Activated CD4-positive, alpha-beta T cell treated with anti-CD3 and anti-CD28 coated beads for 36 hours (primary cell): Measurements from ENCODE around the gene EZR. TPM values are rescaled to one million over a fixed set of nuclear protein-coding genes. Genes with fewer than 3 reads are reported as not detected.

Experiments used
- ATAC-seq: fragments of 200-7000 bp; cut with Tn5 transposase; one replicate; pipeline ENCODE4 v1.10.0; 2021; ENCODE audit warnings: mild to moderate bottlenecking, moderate library complexity
- CTCF ChIA-PET: fragments of 350-600 bp; sonication (Branson Sonifier 250); formaldehyde crosslinking; loops from one replicate; lab custom pipeline; 2021; ENCODE audit warnings: antibody characterized with exemption; lab: Charles Lee
- POLR2A ChIA-PET: fragments of 350-600 bp; sonication (Branson Sonifier 250); formaldehyde crosslinking; loops from one replicate; lab custom pipeline; 2021; ENCODE audit warnings: antibody characterized with exemption, inconsistent platforms; lab: Charles Lee
- DNase-seq: peaks from one replicate; pipeline ENCODE4 v3.0.0-alpha.2; 2020
- H3K27ac Mint-ChIP-seq: one replicate; pipeline ENCODE4 v1.8.0; 2021; ENCODE audit warnings: mixed read lengths
- H3K27me3 Mint-ChIP-seq: one replicate; pipeline ENCODE4 v1.8.0; 2021; ENCODE audit warnings: mixed read lengths
- H3K36me3 Mint-ChIP-seq: one replicate; pipeline ENCODE4 v1.8.0; 2021; ENCODE audit warnings: low read depth, mixed read lengths
- H3K4me1 Mint-ChIP-seq: one replicate; pipeline ENCODE4 v1.8.0; 2021; ENCODE audit warnings: mixed read lengths
- H3K4me3 Mint-ChIP-seq: one replicate; pipeline ENCODE4 v1.8.0; 2021; ENCODE audit warnings: mild to moderate bottlenecking, moderate library complexity, mixed read lengths
- H3K9me3 Mint-ChIP-seq: one replicate; pipeline ENCODE4 v1.8.0; 2021; ENCODE audit warnings: low read depth, mixed read lengths
- intact Hi-C, 2 experiments: fragments of 100-400 bp; cut with DNase I in 1 of 2; cut with micrococcal nuclease in 1 of 2; formaldehyde crosslinking; loops; one replicate each; pipeline versions ENCODE4 v1.14.2 to v1.15.1; 2022 to 2024; cut with DNase I, micrococcal nuclease
- total RNA-seq, 2 experiments: library from RNA; stranded (reverse); gene quantifications; one replicate each; pipeline ENCODE4 v1.2.3, GENCODE V29; 2021

Gene EZR
- total RNA-seq, 2 experiments from 2014 or later, result 197 to 203 TPM

GRCh38 chr6:158783851-158784250 lies 35.3 kb downstream of the EZR start:
- CTCF ChIA-PET, result no interaction called here

DNA sequence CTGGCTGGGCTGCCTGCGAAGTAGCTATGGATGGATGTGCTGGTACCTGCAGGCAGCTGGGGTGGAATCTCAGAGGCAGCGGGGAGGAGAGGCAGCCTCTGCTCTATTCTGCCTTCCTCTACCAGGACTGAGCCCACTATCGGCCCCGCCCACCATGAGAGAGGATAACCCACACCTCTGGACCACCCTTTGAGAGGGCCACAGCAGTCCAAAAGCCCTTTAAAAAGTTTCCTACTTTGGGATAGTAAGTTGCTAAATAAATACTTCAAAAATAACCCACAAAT lies 36.1 kb downstream of the EZR start:
- intact Hi-C loops, result no loop called here
- H3K4me3 Mint-ChIP-seq, result no peak overlapping the region
- ChIA-PET CTCF (interaction anchor here (0.6 kb wide), 1 partner anchor 37 kb away, joined by 4 read pairs; no protein-coding TSS in a partner anchor), POLR2A (no interaction called here)
- ATAC-seq (no peak), DNase-seq (no peak)
- H3K4me1 Mint-ChIP-seq, result peaks cover 19% of the 10 kb centered on the region
- no peaks in the 10 kb centered on the region for H3K9me3 Mint-ChIP-seq
- H3K36me3 Mint-ChIP-seq, result peaks cover 77% of the 10 kb centered on the region
- H3K27me3 Mint-ChIP-seq, result no peaks in the 10 kb centered on the region
- H3K27ac Mint-ChIP-seq, result no peak overlapping the region

More at GRCh38 chr6:158783851-158784250, 35.3 kb downstream of the EZR start:
- POLR2A ChIA-PET, result no interaction called here
- no peak overlapping the region for H3K4me3 Mint-ChIP-seq
- DNase-seq (no peak), ATAC-seq (no peak)
- H3K27me3 Mint-ChIP-seq, result no peaks in the 10 kb centered on the region
- peaks cover 76% of the 10 kb centered on the region for H3K36me3 Mint-ChIP-seq
- intact Hi-C loops, result no loop called here
- no peaks in the 10 kb centered on the region for H3K9me3 Mint-ChIP-seq
- H3K4me1 Mint-ChIP-seq, result peaks cover 16% of the 10 kb centered on the region
- no peak overlapping the region for H3K27ac Mint-ChIP-seq

DNA sequence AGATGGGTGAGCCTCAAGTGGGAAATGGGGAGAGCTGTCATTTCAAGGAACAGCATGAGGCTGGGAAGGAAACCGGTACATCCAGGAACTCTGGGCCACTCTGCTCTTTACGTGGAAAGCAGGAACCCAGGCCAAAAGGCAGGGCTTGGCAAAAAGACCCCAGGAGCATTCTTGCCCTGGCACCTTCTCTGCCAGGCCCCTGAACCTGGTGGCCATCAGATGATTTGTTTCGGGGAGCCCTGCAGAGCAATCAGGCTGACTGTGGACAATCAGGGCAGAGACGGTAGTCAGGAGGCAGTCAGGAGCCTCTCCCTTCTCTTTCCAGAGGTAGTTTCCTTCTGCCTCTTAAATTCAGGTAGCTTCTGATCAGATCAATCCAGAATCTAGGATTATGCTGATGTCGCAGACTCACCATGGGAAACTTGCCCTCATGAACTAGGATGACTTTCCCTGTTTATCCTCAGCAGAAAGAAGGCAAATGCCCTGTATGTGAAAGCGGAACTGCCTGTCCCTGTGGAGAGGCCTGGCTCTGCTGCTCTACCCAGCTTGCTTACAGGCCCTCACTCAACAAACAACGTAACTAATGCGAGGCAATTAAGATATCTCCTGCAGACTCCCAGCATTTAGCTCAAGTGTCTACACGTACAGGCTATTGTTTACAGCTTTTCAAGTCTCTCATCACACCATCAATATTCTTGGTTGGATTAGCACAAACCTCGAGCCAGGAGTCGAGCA lies 36.6 kb downstream of the EZR start:
- Mint-ChIP-seq H3K27ac (no peak overlapping the region), H3K27me3 (no peaks in the 10 kb centered on the region), H3K4me3 (no peak overlapping the region), H3K4me1 (peaks cover 18% of the 10 kb centered on the region), H3K36me3 (peaks cover 78% of the 10 kb centered on the region), H3K9me3 (no peaks in the 10 kb centered on the region)
- ChIA-PET CTCF (interaction anchor here (0.6 to 1.0 kb wide), 2 partner anchors 37 to 190 kb away, joined by 4 to 5 read pairs; no protein-coding TSS in a partner anchor), POLR2A (no interaction called here)
- intact Hi-C loops, result no loop called here
- no peak for DNase-seq
- ATAC-seq, result no peak

GRCh38 chr6:158781692-158782373 lies 37.3 kb downstream of the EZR start:
- no peaks in the 10 kb centered on the region for H3K27me3 Mint-ChIP-seq
- H3K27ac Mint-ChIP-seq, result no peak overlapping the region
- H3K9me3 Mint-ChIP-seq, result no peaks in the 10 kb centered on the region
- no peak overlapping the region for H3K4me3 Mint-ChIP-seq
- peaks cover 24% of the 10 kb centered on the region for H3K4me1 Mint-ChIP-seq
- ChIA-PET POLR2A (interaction anchor here (0.6 kb wide), 1 partner anchor 107 kb away, joined by 3 read pairs; no protein-coding TSS in a partner anchor), CTCF (interaction anchor here (0.6 to 1.1 kb wide), 3 partner anchors 90 to 395 kb away, joined by 3 to 5 read pairs (median 3); no protein-coding TSS in a partner anchor)
- H3K36me3 Mint-ChIP-seq, result peaks cover 79% of the 10 kb centered on the region
- ATAC-seq, result no peak
- DNase-seq, result no peak
- intact Hi-C loops, result no loop called here

DNA sequence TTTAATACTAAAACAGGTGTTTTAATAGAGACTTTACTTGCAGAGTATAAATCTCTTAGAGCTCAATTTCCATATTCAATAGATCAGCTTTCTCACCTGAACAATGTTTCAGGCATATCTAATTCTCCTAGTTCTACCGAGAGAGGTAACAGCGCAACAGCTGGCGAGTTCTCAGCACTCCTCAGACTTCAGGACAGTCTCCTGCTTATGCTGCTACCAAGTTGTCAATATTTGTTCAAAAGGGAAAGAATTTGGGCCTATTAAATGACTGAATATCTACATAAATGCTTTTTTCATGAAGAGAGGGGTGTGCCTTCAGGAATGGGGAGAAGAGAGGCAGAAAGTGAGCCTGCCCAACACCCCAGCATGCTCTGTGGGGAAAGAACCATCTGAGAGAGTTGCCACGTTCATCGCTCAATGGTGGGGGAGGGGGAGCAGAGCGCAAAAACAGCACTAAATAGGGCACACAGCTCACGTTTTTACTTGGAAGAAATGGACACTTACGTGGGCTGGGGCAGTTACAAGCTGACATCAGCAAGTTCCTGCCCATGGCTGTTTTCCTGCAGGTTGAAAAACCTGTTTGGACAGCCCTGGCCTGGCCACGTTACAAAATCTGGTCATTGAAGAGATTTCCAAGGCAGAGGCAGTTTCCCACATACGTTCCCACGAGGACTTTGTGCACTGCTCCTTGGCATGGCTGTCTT lies 38.0 kb downstream of the EZR start:
- Mint-ChIP-seq H3K9me3 (no peaks in the 10 kb centered on the region), H3K27ac (no peak overlapping the region), H3K36me3 (peaks cover 76% of the 10 kb centered on the region), H3K27me3 (no peaks in the 10 kb centered on the region), H3K4me3 (no peak overlapping the region), H3K4me1 (peaks cover 27% of the 10 kb centered on the region)
- intact Hi-C loops, result no loop called here
- DNase-seq, result no peak
- POLR2A ChIA-PET, result interaction anchor here (0.6 kb wide), 1 partner anchor 121 kb away, joined by 3 read pairs; no protein-coding TSS in a partner anchor
- ATAC-seq, result no peak
- CTCF ChIA-PET, result interaction anchor here (0.6 to 1.6 kb wide), 7 partner anchors 8 to 395 kb away, joined by 3 to 5 read pairs (median 3); no protein-coding TSS in a partner anchor

- POLR2A ChIA-PET, result interaction anchor here (0.6 to 1.0 kb wide), 2 partner anchors 12 to 120 kb away, joined by 3 to 5 read pairs; no protein-coding TSS in a partner anchor
- intact Hi-C loops, result no loop called here
- Mint-ChIP-seq H3K4me3 (no peak overlapping the region), H3K4me1 (peaks cover 27% of the 10 kb centered on the region), H3K27me3 (no peaks in the 10 kb centered on the region), H3K36me3 (peaks cover 76% of the 10 kb centered on the region), H3K9me3 (no peaks in the 10 kb centered on the region), H3K27ac (no peak overlapping the region)
- CTCF ChIA-PET, result interaction anchor here (0.6 to 1.6 kb wide), 8 partner anchors 9 to 208 kb away, joined by 3 to 5 read pairs (median 3); no protein-coding TSS in a partner anchor
- DNase-seq (no peak), ATAC-seq (no peak)
Observed at GRCh38 chr6:158780246-158780884, 38.8 kb downstream of the EZR start.

GRCh38 chr6:158778005-158778527 lies 41.1 kb downstream of the EZR start:
- Mint-ChIP-seq H3K27ac (peak overlapping the region; percentile 35), H3K4me3 (no peak overlapping the region), H3K4me1 (peaks cover 39% of the 10 kb centered on the region), H3K9me3 (no peaks in the 10 kb centered on the region), H3K36me3 (peaks cover 75% of the 10 kb centered on the region), H3K27me3 (no peaks in the 10 kb centered on the region)
- intact Hi-C loops, result no loop called here
- ChIA-PET POLR2A (no interaction called here), CTCF (no interaction called here)
- DNase-seq (no peak), ATAC-seq (no peak)

DNA sequence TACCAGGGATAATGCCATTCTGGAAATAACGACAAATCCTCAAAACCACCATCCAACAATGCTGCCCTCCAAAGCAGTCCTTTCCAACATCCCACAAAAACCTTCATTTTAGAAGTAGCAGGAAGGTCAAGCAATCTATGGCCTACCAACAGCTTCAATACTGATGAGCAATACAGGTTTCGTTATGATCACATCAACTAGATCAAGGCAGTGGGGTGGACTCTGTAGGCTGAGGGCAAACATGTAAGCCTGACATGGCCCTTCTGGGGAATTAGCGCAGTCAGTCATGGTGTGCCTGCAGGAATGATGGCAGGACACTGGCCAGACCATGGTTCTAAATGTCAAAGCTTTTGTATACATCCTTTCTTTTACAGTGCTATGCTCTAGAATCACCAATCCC lies 41.7 kb downstream of the EZR start:
- no peaks in the 10 kb centered on the region for H3K9me3 Mint-ChIP-seq
- peaks cover 74% of the 10 kb centered on the region for H3K36me3 Mint-ChIP-seq
- DNase-seq (no peak), ATAC-seq (no peak)
- H3K4me3 Mint-ChIP-seq, result no peak overlapping the region
- peak overlapping the region; percentile 23 for H3K27ac Mint-ChIP-seq
- peaks cover 45% of the 10 kb centered on the region for H3K4me1 Mint-ChIP-seq
- POLR2A ChIA-PET, result no interaction called here
- no peaks in the 10 kb centered on the region for H3K27me3 Mint-ChIP-seq
- intact Hi-C loops, result no loop called here
- CTCF ChIA-PET, result no interaction called here

- ChIA-PET POLR2A (no interaction called here), CTCF (interaction anchor here (0.6 kb wide), 1 partner anchor 27 kb away, joined by 3 read pairs; no protein-coding TSS in a partner anchor)
- intact Hi-C loops, result no loop called here
- Mint-ChIP-seq H3K9me3 (no peaks in the 10 kb centered on the region), H3K27me3 (no peaks in the 10 kb centered on the region), H3K27ac (peak overlapping the region; percentile 23), H3K4me1 (peaks cover 51% of the 10 kb centered on the region), H3K4me3 (no peak overlapping the region), H3K36me3 (peaks cover 73% of the 10 kb centered on the region)
- ATAC-seq (no peak), DNase-seq (no peak)
Observed at GRCh38 chr6:158776737-158777136, 42.4 kb downstream of the EZR start.

- intact Hi-C loops, result no loop called here
- DNase-seq (no peak), ATAC-seq (no peak)
- Mint-ChIP-seq H3K27me3 (no peaks in the 10 kb centered on the region), H3K4me1 (peaks cover 60% of the 10 kb centered on the region), H3K36me3 (peaks cover 75% of the 10 kb centered on the region), H3K27ac (no peak overlapping the region), H3K4me3 (no peak overlapping the region), H3K9me3 (no peaks in the 10 kb centered on the region)
- CTCF ChIA-PET, result interaction anchor here (0.5 kb wide), 1 partner anchor 9 kb away, joined by 3 read pairs; no protein-coding TSS in a partner anchor
- POLR2A ChIA-PET, result no interaction called here
Observed at GRCh38 chr6:158775832-158776231, 43.3 kb downstream of the EZR start.
